Trophoblast cell (in vitro differentiated cells and primary cell): ENCODE measurements around the gene XRN2.
A peak's percentile ranks its signal among the peaks of the same experiment; 100 is the strongest.

Experiments
- DNase-seq, 2 donors: peaks; one replicate each; pipeline ENCODE4 v3.0.0-alpha.2; 2016
- H2AFZ ChIP-seq: 2 replicates; pipeline ENCODE4 v1.6.1; 2013; ENCODE audit warnings: low read length, moderate library complexity, mild to moderate bottlenecking; ENCODE audit not compliant: insufficient read depth, poor library complexity
- H2AK5ac ChIP-seq: 2 replicates; pipeline ENCODE4 v1.6.1; 2013; ENCODE audit warnings: mild to moderate bottlenecking, low read length
- H2BK120ac ChIP-seq: 2 replicates; pipeline ENCODE4 v1.6.1; 2013; ENCODE audit warnings: low read length, mild to moderate bottlenecking, moderate library complexity; ENCODE audit not compliant: insufficient read depth, poor library complexity
- H2BK12ac ChIP-seq: 2 replicates; pipeline ENCODE4 v1.6.1; 2013; ENCODE audit warnings: mild to moderate bottlenecking, low read length, moderate library complexity
- H2BK5ac ChIP-seq: 2 replicates; pipeline ENCODE4 v1.6.1; 2013; ENCODE audit warnings: low read length, low read depth, moderate library complexity, mild to moderate bottlenecking; ENCODE audit not compliant: poor library complexity
- H3K14ac ChIP-seq: 2 replicates; pipeline ENCODE4 v1.6.1; 2013; ENCODE audit warnings: mild to moderate bottlenecking, low read length
- H3K18ac ChIP-seq: 2 replicates; pipeline ENCODE4 v1.6.1; 2013; ENCODE audit warnings: mild to moderate bottlenecking, low read length
- H3K23ac ChIP-seq: 2 replicates; pipeline ENCODE4 v1.6.1; 2013; ENCODE audit warnings: low read length
- H3K27ac ChIP-seq: 2 replicates; pipeline ENCODE4 v1.5.1; 2013; ENCODE audit warnings: low read depth, mild to moderate bottlenecking, inconsistent platforms, low read length, moderate library complexity
- H3K27me3 ChIP-seq: 2 replicates; pipeline ENCODE4 v1.6.1; 2013; ENCODE audit warnings: inconsistent platforms, mild to moderate bottlenecking, low read length, moderate library complexity; ENCODE audit not compliant: insufficient read depth
- H3K36me3 ChIP-seq, 2 experiments: 1 replicate in 1 of 2; 2 replicates in 1 of 2; pipeline ENCODE4 v1.6.1; 2013; ENCODE audit warnings: low read length in 2 of 2, mild to moderate bottlenecking in 2 of 2, moderate library complexity in 1 of 2; ENCODE audit not compliant: insufficient read depth in 2 of 2, control insufficient read depth in 1 of 2
- H3K4ac ChIP-seq: 2 replicates; pipeline ENCODE4 v1.6.1; 2013; ENCODE audit warnings: low read depth, mild to moderate bottlenecking, low read length, moderate library complexity
- H3K4me1 ChIP-seq, 2 experiments: 1 replicate in 1 of 2; 2 replicates in 1 of 2; pipeline ENCODE4 v1.6.1; 2013; ENCODE audit warnings: low read length in 2 of 2, mild to moderate bottlenecking in 2 of 2, moderate library complexity in 1 of 2; ENCODE audit not compliant: insufficient read depth in 2 of 2, control insufficient read depth in 1 of 2
- H3K4me2 ChIP-seq: 2 replicates; pipeline ENCODE4 v1.6.1; 2013; ENCODE audit warnings: inconsistent platforms, mild to moderate bottlenecking, low read length, moderate library complexity
- H3K4me3 ChIP-seq: 2 replicates; pipeline ENCODE4 v1.5.1; 2013; ENCODE audit warnings: mild to moderate bottlenecking, low read depth, low read length, inconsistent platforms
- H3K79me1 ChIP-seq: one replicate; pipeline ENCODE4 v1.6.1; 2013; ENCODE audit warnings: low read length
- H3K79me2 ChIP-seq: 2 replicates; pipeline ENCODE4 v1.6.1; 2013; ENCODE audit warnings: low read length, mild to moderate bottlenecking; ENCODE audit not compliant: control insufficient read depth, insufficient read depth, poor library complexity
- H3K9ac ChIP-seq: 2 replicates; pipeline ENCODE4 v1.6.1; 2013; ENCODE audit warnings: mild to moderate bottlenecking, low read length
- H3K9me3 ChIP-seq: 2 replicates; pipeline ENCODE4 v1.6.1; 2013; ENCODE audit warnings: low read depth, mild to moderate bottlenecking, control low read depth, inconsistent platforms, low read length; ENCODE audit not compliant: insufficient read depth
- H4K12ac ChIP-seq: 2 replicates; pipeline ENCODE4 v1.6.1; 2013; ENCODE audit warnings: low read depth, mild to moderate bottlenecking, low read length, moderate library complexity
- H4K8ac ChIP-seq: 2 replicates; pipeline ENCODE4 v1.6.1; 2013; ENCODE audit warnings: low read depth, mild to moderate bottlenecking, low read length, moderate library complexity
- H4K91ac ChIP-seq: one replicate; pipeline ENCODE4 v1.6.1; 2013; ENCODE audit warnings: low read depth, mild to moderate bottlenecking, low read length, moderate library complexity
- WGBS: extraction: QIAGEN DNeasy Blood & Tissue Kit; methylation state at CpG from one replicate; pipeline ENCODE4 v1.1.7; 2013; ENCODE audit warnings: missing lambda C conversion rate; ENCODE audit not compliant: insufficient read length, insufficient coverage; ENCODE audit errors: extremely low coverage; 5-methylcytosine and 5-hydroxymethylcytosine counted together

Gene XRN2

GRCh38 chr20:21340991-21341697 lies 38.0 kb downstream of the XRN2 start:
- no CpG with 5 or more reads among the region's 3 CpGs for WGBS
- Histone ChIP-seq H3K9ac (no peak overlapping the region), H3K23ac (no peak overlapping the region)

GRCh38 chr20:21342656-21343345 lies 39.7 kb downstream of the XRN2 start:
- no peak overlapping the region for H2BK5ac ChIP-seq
- no peak overlapping the region for H3K27ac ChIP-seq
- H3K9ac ChIP-seq, result no peak overlapping the region
- no peak overlapping the region for H4K8ac ChIP-seq
- H3K79me2 ChIP-seq, result no peaks in the 10 kb centered on the region
- no peak overlapping the region for H3K4ac ChIP-seq
- H2AK5ac ChIP-seq, result no peak overlapping the region
- no peak overlapping the region for H3K4me3 ChIP-seq
- H2BK12ac ChIP-seq, result no peak overlapping the region
- no peaks in the 10 kb centered on the region for H3K9me3 ChIP-seq
- H3K4me2 ChIP-seq, result no peak overlapping the region
- H4K12ac ChIP-seq, result no peak overlapping the region
- no peak overlapping the region for H2AFZ ChIP-seq
- H3K4me1 ChIP-seq, result no peaks in the 10 kb centered on the region
- H3K79me1 ChIP-seq, result no peaks in the 10 kb centered on the region
- no peak for DNase-seq
- H4K91ac ChIP-seq, result no peak overlapping the region
- WGBS, result 100% methylated on average over 1 of the region's 4 CpGs
- H3K36me3 ChIP-seq, result peaks cover 4 to 18% of the 10 kb centered on the region in 2 experiments
- H3K23ac ChIP-seq, result no peak overlapping the region
- no peak overlapping the region for H3K14ac ChIP-seq
- no peaks in the 10 kb centered on the region for H3K27me3 ChIP-seq
- no peak overlapping the region for H3K18ac ChIP-seq
- no peak overlapping the region for H2BK120ac ChIP-seq

More at GRCh38 chr20:21340991-21341697, 38.0 kb downstream of the XRN2 start:
- no peak overlapping the region for H3K4me2 ChIP-seq
- no peaks in the 10 kb centered on the region for H3K4me1 ChIP-seq
- H3K36me3 ChIP-seq, result peaks cover 5 to 25% of the 10 kb centered on the region in 2 experiments
- H2BK12ac ChIP-seq, result no peak overlapping the region
- H2BK5ac ChIP-seq, result no peak overlapping the region
- no peak overlapping the region for H3K14ac ChIP-seq
- H4K12ac ChIP-seq, result no peak overlapping the region
- no peak overlapping the region for H3K18ac ChIP-seq
- H4K91ac ChIP-seq, result no peak overlapping the region
- H3K79me2 ChIP-seq, result no peaks in the 10 kb centered on the region
- no peaks in the 10 kb centered on the region for H3K27me3 ChIP-seq
- no peaks in the 10 kb centered on the region for H3K9me3 ChIP-seq
- no peak overlapping the region for H3K27ac ChIP-seq
- H2AK5ac ChIP-seq, result no peak overlapping the region
- H3K79me1 ChIP-seq, result no peaks in the 10 kb centered on the region
- no peak overlapping the region for H2AFZ ChIP-seq
- no peak for DNase-seq
- no peak overlapping the region for H3K4ac ChIP-seq
- H2BK120ac ChIP-seq, result no peak overlapping the region
- no peak overlapping the region for H3K4me3 ChIP-seq
- no peak overlapping the region for H4K8ac ChIP-seq

- H3K27ac ChIP-seq, result no peak overlapping the region
- H3K23ac ChIP-seq, result no peak overlapping the region
- no peak overlapping the region for H4K91ac ChIP-seq
- no peak overlapping the region for H2BK120ac ChIP-seq
- no peak overlapping the region for H3K9ac ChIP-seq
- no peak overlapping the region for H2AK5ac ChIP-seq
- no CpG with 5 or more reads among the region's 5 CpGs for WGBS
- no peak overlapping the region for H4K12ac ChIP-seq
- no peak overlapping the region for H3K18ac ChIP-seq
- no peak overlapping the region for H2AFZ ChIP-seq
- no peak overlapping the region for H3K4me3 ChIP-seq
- H3K4me1 ChIP-seq, result no peaks in the 10 kb centered on the region
- no peak overlapping the region for H4K8ac ChIP-seq
- no peak overlapping the region for H2BK5ac ChIP-seq
- no peak overlapping the region for H2BK12ac ChIP-seq
- H3K36me3 ChIP-seq, result peaks cover 8 to 21% of the 10 kb centered on the region in 2 experiments
- H3K9me3 ChIP-seq, result no peaks in the 10 kb centered on the region
- H3K27me3 ChIP-seq, result no peaks in the 10 kb centered on the region
- H3K4me2 ChIP-seq, result no peak overlapping the region
- no peak overlapping the region for H3K4ac ChIP-seq
- no peaks in the 10 kb centered on the region for H3K79me1 ChIP-seq
- H3K14ac ChIP-seq, result no peak overlapping the region
- peak in 1 of 2 donors; percentile 25 for DNase-seq
- no peaks in the 10 kb centered on the region for H3K79me2 ChIP-seq
Measured at GRCh38 chr20:21344206-21344900, 41.2 kb downstream of the XRN2 start.

- Histone ChIP-seq H3K18ac (no peak overlapping the region), H4K12ac (no peak overlapping the region), H3K4me2 (no peak overlapping the region), H3K4me1 (no peaks in the 10 kb centered on the region), H3K9me3 (no peaks in the 10 kb centered on the region), H4K8ac (no peak overlapping the region), H3K27me3 (no peaks in the 10 kb centered on the region), H3K23ac (no peak overlapping the region), H2BK12ac (no peak overlapping the region), H2BK5ac (no peak overlapping the region), H2BK120ac (no peak overlapping the region), H2AFZ (no peak overlapping the region), H3K4ac (no peak overlapping the region), H3K36me3 (peaks cover 9 to 19% of the 10 kb centered on the region in 2 experiments), H3K79me2 (no peaks in the 10 kb centered on the region), H3K4me3 (no peak overlapping the region), H3K9ac (no peak overlapping the region), H4K91ac (no peak overlapping the region), H2AK5ac (no peak overlapping the region), H3K27ac (no peak overlapping the region), H3K14ac (no peak overlapping the region), H3K79me1 (no peaks in the 10 kb centered on the region)
- no CpG with 5 or more reads among the region's 1 CpG for WGBS
- no peak for DNase-seq
Measured at GRCh38 chr20:21344961-21345360, 41.8 kb downstream of the XRN2 start.
